ENCODE data around the gene SLC1A2. TPM values are rescaled to one million over a fixed set of nuclear protein-coding genes. Genes with fewer than 3 reads are reported as not detected.

SLC1A2 gene
- total RNA-seq, 2 experiments from 2014 or later, result not detected

GRCh38 chr11:35304386-35304775 is 115.0 kb downstream of the SLC1A2 start:
- no peak for TF ChIP-seq CTCF (IDR thresholded peaks at IDR 0.05)
- DNase-seq (peak; percentile 10), ATAC-seq (peak; percentile 48)
- Mint-ChIP-seq H3K36me3 (ENCODE audit: low read depth) (no peaks in the 10 kb centered on the region), H3K27ac (peak overlapping the region; percentile 7), H3K9me3 (no peaks in the 10 kb centered on the region), H3K4me3 (no peak overlapping the region), H3K27me3 (no peaks in the 10 kb centered on the region), H3K4me1 (ENCODE audit: low read depth) (peaks cover 20% of the 10 kb centered on the region)
- ChIA-PET POLR2A (interaction anchor here (0.7 to 1.1 kb wide), 2 partner anchors 17 to 29 kb away, joined by 3 read pairs; no protein-coding TSS in a partner anchor), CTCF (interaction anchor here (0.7 to 2.9 kb wide), 13 partner anchors 10 to 379 kb away, joined by 3 to 15 read pairs (median 7); no protein-coding TSS in a partner anchor)
- intact Hi-C loops (cut with micrococcal nuclease), result no loop called here

GRCh38 chr11:35303596-35304385 is 115.6 kb downstream of the SLC1A2 start:
- no peak for ATAC-seq

GRCh38 chr11:35302398-35302797 is 117.0 kb downstream of the SLC1A2 start:
- Mint-ChIP-seq H3K27ac (no peak overlapping the region), H3K9me3 (no peaks in the 10 kb centered on the region), H3K4me1 (ENCODE audit: low read depth) (peaks cover 20% of the 10 kb centered on the region), H3K4me3 (no peak overlapping the region), H3K36me3 (ENCODE audit: low read depth) (no peaks in the 10 kb centered on the region), H3K27me3 (no peaks in the 10 kb centered on the region)
- POLR2A ChIA-PET, result no interaction called here
- intact Hi-C loops (cut with micrococcal nuclease), result no loop called here
- no peak for ATAC-seq
- no peak for DNase-seq
- CTCF ChIA-PET, result interaction anchor here (1.4 to 1.5 kb wide), 2 partner anchors 12 to 14 kb away, joined by 3 read pairs; no protein-coding TSS in a partner anchor
- TF ChIP-seq CTCF (IDR thresholded peaks at IDR 0.05), result no peak

More at GRCh38 chr11:35303596-35304385, 115.6 kb downstream of the SLC1A2 start:
- ChIA-PET POLR2A (interaction anchor here (0.6 to 1.1 kb wide), 4 partner anchors 12 to 167 kb away, joined by 3 read pairs; no protein-coding TSS in a partner anchor), CTCF (interaction anchor here (0.7 to 2.9 kb wide), 9 partner anchors 9 to 379 kb away, joined by 3 to 15 read pairs (median 10); no protein-coding TSS in a partner anchor)
- no peaks in the 10 kb centered on the region for H3K9me3 Mint-ChIP-seq
- peaks cover 20% of the 10 kb centered on the region for H3K4me1 Mint-ChIP-seq (ENCODE audit: low read depth)
- no peaks in the 10 kb centered on the region for H3K27me3 Mint-ChIP-seq
- no peaks in the 10 kb centered on the region for H3K36me3 Mint-ChIP-seq (ENCODE audit: low read depth)
- H3K27ac Mint-ChIP-seq, result no peak overlapping the region
- no peak for TF ChIP-seq CTCF (IDR thresholded peaks at IDR 0.05)
- intact Hi-C loops (cut with micrococcal nuclease), result no loop called here
- DNase-seq, result no peak
- H3K4me3 Mint-ChIP-seq, result no peak overlapping the region

- ChIA-PET POLR2A (interaction anchor here (1.2 kb wide), 1 partner anchor 16 kb away, joined by 3 read pairs; no protein-coding TSS in a partner anchor), CTCF (no interaction called here)
- H3K4me3 Mint-ChIP-seq, result no peak overlapping the region
- H3K27me3 Mint-ChIP-seq, result peaks cover 4% of the 10 kb centered on the region
- DNase-seq (no peak), ATAC-seq (no peak)
- no peak for TF ChIP-seq CTCF (IDR thresholded peaks at IDR 0.05)
- no peaks in the 10 kb centered on the region for H3K9me3 Mint-ChIP-seq
- H3K27ac Mint-ChIP-seq, result no peak overlapping the region
- peaks cover 3% of the 10 kb centered on the region for H3K4me1 Mint-ChIP-seq (ENCODE audit: low read depth)
- intact Hi-C loops (cut with micrococcal nuclease), result no loop called here
- H3K36me3 Mint-ChIP-seq (ENCODE audit: low read depth), result no peaks in the 10 kb centered on the region
Measured at GRCh38 chr11:35298369-35298768, 121.0 kb downstream of the SLC1A2 start.

- peaks cover 4% of the 10 kb centered on the region for H3K27me3 Mint-ChIP-seq
- no peak overlapping the region for H3K27ac Mint-ChIP-seq
- ATAC-seq (no peak), DNase-seq (no peak)
- no peaks in the 10 kb centered on the region for H3K9me3 Mint-ChIP-seq
- ChIA-PET CTCF (interaction anchor here (1.1 to 1.9 kb wide), 3 partner anchors 15 to 96 kb away, joined by 3 to 6 read pairs (median 3); no protein-coding TSS in a partner anchor), POLR2A (no interaction called here)
- intact Hi-C loops (cut with micrococcal nuclease), result no loop called here
- H3K4me1 Mint-ChIP-seq (ENCODE audit: low read depth), result peaks cover 25% of the 10 kb centered on the region
- no peaks in the 10 kb centered on the region for H3K36me3 Mint-ChIP-seq (ENCODE audit: low read depth)
- no peak for TF ChIP-seq CTCF (IDR thresholded peaks at IDR 0.05)
- H3K4me3 Mint-ChIP-seq, result no peak overlapping the region
Measured at GRCh38 chr11:35295751-35296150, 123.6 kb downstream of the SLC1A2 start.
